HG03095 (cell line): Measurements from ENCODE around the gene COL5A1.

Experiments
- ATAC-seq: cut with Tn5 transposase; IDR thresholded peaks from one replicate; pipeline ENCODE4 v1.9.1; 2021; ENCODE audit warnings: moderate library complexity; ENCODE audit not compliant: unreplicated experiment

The COL5A1 gene

DNA sequence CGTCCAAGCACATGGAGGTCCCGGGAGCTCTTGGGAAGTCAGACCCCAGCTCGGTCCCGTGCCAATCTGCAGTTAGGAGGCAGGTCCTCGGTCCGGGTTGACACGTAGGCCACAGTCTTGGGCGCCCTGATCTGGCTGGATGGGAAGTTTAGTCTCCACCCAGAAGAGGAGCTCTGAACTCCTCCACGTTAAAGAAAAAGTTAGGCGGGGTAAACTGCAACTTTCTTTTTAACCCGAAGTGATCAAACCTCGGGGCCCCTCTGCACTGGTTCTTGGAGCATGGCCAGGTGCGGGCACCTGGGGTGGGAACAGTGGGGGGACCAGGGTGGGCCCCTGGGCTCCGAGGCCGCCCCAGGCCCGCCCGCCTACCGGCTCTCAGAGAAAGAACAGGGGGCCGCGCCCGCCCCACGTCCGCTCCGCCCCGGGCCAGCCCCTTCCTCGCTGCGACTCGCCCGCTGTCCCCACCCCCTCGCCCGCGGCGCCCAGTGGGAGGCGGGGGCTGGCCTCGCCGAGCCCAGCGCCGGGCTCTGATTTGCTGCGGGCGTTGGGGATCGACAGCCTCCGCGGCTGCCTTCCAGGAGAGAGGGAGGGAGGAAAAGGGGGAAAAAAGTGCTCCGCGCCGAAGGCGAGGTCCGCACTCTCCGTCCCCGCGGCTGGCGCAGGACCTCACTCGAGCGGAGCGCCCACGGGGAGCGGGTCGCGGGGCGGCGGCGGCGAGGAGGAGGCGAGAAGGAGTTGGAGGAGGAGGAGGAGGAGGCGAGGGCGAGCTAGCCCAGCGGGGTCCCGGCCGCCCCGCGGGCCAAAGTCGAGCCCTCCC, at the start of gene COL5A1:
Gene COL5A1 (plus strand): TSS at position 631 of the 817 bp plus-strand sequence. CDS start 385 bp downstream, outside the sequence.
- no peak for ATAC-seq

DNA sequence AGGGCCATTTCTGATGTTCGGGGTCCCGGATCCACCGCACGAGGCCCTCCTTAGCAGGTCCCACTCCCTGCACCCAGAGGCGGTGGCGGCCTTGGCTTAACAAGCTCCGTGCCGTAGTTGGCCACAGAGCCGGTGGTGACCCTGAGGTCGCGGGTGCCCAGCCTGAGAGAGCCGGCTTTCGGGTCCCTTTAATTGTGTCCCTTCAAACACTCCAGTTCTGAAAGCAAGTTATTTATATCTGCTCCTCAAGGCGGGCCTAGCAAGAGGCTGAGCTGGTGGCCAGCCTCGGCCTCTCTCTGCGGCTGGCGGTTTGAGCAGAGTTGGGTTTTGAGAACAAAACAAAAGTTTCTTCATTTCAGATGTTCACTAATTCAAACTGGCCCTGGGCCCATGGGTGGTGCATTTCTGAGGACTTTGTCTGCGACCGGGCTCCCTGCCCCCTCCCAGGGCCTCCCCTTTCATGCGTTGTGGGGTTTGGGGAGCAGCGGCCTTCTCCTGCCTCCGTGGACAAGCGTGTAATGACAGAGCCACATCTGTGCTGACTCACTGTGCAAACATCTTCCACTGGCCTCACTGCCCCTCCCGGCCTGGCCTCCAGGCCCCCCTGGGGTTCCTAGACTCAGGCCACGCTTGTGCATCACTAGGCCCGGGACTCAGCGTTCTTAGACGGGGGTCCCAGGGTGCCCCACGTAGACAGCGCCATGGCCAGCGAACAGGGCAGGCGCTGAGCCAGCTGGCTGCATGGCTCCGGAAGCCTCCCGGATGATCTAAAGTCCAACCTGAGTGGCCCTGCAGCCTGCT, 49.4 kb upstream of the COL5A1 start:
- no peak for ATAC-seq

DNA sequence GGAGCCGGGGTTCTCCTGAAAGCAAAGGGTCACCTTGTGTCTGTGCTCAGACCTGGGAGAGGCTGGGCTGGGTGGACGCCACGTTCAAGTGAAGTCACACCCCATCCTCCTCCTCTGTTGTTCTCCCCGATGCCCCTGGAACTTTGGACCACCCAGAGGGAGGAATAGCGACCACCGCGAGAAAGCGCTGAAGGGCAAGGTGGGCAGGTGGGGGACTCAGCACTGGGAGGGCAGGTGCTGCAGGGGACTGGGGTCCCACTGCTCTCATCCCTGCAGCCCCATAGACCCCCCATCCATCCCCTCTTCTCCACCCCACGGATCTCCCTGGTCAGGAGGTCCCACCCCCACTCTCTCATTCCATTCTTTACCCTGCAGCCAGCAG, 48.8 kb upstream of the COL5A1 start:
- ATAC-seq, result no peak

DNA sequence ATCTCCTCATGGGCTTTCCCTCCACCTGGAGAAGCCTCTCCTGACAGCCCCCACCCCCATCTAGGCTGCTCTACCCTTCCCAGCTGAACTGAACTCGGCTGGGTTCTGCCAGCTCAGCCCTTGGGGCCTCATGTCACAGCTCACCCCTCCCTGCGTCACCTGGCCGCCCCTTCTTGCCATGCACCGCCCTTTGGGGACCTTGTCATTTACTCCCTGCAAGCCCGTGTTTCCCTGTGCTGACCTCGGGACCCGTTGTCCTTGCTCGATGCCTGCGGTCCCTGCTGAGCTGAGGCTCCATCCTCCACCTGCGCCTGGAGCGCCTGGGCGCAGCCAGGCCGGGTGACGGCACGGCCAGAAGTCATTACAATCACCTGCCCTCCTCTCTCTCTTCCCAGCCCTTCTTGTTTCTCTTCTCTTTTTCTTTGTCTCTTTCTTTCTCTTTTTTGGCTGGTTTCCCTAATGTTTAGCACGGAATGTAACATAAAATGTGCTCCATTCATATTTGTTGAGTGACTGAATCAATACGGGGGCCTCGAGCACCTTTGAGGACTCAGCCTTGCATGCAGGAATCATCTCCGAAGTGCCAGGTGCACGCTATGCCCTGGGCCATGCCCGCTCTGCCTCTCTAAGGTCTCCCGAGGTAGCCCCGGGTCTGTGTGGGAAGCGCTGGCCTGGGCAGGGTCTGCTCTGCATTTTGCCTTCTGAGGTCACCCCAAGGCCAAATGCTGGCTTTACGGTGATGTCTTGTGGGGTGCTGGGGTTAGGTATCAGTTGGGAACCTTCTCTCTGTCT, 48.1 kb upstream of the COL5A1 start:
- no peak for ATAC-seq

DNA sequence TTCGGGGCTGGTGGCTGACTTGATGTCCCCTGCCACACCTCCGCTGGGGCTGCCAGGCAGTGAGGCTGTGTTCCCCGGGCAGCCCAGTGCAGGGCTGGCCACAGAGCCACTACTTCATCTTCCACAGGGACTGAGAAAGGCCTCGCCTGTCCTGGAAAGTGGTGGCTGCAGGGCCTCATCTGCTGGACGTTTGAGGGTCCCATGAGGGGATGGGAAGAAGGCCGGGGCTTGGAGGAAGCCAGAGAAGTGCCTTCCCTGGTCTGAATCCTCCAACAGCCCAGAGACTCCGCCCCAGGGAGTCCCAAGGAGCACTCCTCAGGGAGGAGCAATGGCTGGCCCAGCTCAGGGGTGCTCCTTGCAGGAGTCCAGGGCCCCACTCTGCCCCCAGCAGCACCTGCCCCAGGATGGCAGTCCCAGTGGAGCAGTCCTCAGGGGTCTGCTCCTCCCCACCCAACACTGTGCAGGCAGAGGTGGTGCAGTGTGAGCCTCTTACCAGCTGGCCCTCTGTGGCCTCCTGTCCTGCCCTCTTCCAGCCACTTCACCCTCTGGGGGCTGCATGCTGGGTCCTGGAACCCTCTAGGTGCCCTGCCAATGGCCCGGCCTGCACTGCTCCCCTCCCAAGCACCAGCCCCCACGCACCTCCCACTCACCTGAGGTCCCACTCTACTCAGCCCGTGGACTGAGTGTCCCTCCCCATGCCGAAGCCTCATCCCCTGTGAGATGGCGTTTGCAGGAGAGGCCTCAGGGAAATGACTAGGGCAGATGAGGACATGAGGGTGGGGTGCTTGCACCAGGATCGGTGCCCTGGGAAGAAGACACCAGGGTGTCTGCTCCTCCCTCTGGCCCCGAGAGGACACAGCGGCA, 47.3 kb upstream of the COL5A1 start:
- no peak for ATAC-seq

GRCh38 chr9:134595014-134595413, 46.6 kb upstream of the COL5A1 start:
- ATAC-seq, result no peak

DNA sequence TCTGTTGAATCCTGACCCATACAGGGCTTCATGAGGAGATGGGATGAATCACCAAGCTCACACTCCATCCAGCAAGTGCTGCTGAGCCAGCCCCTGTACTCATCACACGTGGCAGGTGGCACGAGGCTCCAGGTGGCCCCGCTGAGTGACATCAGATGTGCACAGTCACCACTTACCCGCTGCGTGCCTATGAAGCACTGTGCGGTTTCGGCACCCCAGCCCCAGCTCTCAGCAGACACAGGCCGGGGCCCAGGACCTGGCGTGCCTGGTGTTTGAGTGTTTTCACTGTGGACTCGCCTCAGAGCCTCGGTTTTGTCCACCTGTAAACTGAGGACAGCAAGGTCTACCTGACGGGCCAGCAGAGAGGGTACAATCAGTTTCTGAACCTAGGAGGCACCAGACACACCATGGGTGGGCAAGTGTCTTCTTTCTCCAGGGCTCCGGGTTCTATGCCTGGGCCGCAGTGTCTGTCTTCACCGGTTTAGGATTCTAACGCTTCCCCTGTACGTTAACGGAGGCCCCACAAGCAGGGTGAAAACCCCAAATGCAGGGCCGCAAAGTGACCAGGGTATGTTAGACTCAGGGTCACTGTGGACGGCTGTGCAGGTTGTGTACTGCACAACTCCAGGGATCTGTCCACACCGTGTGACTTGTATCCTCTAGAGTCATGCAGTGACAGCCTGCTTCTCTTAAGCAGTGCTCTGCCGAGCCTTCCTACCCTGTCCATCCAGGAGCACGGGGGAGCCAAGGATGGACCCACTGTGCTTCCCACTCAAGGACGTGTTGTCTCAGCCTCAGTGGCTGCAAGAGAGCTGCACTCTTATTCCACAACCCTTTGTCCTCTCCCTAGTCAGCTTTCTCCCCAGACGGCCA, 44.3 kb upstream of the COL5A1 start:
- ATAC-seq, result no peak

DNA sequence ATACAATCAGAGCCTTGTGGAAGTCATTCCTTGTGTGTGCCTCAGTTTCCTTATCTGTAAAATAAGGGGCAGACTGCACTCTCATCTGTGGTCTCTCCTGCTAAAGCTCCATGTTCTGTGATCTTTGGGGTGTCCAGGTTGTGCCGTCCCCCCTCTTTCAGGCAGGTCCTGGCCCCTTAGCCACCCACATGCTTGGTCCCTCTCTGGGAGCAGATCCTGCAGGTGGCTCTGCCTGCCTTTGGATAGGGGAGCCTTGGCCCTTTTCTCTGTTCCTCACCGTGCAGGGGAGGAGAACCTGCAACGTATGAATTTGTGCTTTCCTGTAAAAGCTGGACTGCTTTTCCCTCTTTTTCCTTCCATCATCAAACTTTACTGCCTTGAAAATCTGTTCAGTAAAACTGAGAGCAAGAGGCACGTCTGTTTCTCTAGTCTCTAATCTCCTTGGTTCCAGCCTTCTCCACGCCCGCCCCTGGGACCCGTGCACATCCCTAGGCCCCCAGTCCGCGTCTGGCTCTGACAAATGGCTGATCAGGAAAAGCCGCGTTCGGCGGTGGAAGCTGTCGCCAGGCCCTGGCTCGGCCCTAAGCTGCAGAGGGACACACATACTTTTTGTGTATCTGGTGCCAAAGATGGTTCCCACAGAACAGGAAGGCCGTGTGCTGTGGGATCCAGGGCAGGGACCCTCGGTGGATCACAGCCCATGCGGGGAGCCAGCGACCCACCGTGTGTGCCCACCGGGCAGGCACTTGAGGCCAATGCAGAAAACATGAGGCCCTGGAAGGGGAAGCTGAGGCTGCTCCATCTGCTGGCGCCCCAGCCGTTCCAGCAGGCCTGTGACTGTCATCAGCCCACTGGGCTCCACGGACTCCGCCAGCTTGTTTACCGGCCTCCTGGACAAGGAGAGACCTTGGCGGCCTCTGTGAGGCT, 43.4 kb upstream of the COL5A1 start:
- ATAC-seq, result no peak

- no peak for ATAC-seq
Measured at GRCh38 chr9:134598884-134599245, 42.7 kb upstream of the COL5A1 start.

- no peak for ATAC-seq
Measured at GRCh38 chr9:134600371-134600770, 41.2 kb upstream of the COL5A1 start.

DNA sequence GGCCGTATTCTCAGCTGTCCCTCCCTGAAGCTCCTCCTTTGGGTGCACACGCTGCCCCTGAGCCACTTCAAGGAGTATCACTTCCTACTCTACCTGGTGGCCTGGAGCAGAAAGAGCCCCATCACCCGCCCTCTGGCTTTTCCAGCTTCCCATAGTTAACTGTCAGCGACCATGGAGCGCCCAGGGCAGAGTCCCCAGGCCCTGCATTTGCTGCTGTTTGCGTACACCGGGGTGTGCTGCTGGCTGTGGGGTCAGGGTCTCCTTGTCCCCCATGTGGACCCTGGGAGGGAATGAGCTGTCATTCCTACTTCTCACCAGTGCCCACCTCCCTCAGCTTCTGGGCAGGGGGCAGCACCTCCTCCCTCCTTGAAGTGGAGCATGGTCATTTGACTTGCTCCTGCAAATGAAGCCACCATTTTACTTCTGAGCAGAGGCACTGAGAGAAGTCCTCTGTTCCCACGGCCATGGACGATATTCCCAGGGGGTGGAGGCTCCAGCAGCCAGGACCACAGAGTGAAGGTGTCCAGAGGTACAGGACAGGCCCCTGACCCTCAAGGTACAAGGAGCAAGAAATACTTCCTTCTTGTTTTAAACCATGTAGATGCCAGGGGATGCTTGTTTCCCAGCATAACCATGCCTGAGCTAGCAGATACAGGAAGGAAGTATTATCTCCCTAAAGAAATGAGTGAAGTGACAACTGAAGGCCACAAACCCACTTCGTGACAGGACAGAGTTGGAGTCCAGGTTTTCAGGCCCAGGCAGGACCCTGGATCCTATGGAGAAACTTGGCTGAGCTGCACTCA, 40.6 kb upstream of the COL5A1 start:
- ATAC-seq, result no peak

DNA sequence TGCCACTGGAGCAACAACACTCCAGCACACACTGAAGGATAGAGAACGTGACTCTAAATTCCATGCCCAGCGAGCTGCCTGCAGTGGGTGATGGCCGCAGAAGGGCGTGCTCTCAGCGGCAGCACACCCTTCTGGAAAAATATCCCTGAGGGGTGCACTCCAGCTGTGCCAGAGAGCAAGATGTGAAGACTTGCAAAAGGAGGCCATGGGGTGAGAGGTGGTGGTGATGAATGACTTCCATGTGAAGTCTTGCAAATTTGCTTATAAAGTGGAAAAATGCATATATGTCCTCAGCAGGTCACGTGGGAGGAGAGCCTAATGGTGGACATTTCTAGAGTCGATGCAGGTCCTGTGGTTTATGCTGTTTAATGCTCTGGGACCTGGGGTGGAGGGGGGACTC, 39.8 kb upstream of the COL5A1 start:
- ATAC-seq, result no peak

DNA sequence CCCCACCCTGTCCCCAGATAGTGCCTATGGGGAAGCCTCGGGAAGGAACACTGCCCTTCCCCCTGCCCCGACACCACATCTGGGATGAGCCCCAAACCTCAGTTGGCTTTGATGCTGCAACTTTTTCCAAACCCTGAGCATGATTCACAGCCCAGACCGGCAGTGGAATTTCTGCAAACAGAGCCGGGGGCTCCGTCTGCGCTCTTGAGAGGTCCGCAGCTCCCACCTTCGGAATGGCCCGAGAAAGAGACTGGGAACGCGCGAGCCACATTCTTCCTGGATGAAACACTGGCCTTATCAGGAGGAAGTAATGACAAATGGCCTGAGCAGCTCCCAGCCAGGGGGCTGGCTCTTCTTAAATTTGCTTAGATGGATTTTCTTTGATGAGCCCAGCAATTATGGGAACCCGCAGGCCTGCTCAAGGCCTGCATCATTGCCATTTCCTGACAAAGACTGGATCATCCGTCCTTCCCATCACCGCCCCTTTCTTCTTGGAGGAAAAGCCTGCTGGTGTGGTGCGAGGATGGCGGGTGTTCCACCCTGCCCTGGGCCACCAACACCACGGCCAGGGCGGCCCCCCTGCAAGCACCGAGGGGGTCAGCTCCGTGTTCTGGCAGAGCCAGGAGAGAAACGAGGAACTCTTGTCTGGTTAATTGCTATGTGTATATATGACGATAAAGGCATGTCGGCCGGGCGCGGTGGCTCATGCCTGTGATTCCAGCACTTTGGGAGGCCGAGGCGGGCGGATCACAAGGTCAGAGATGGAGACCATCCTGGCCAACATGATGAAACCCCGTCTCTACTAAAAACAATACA, 38.8 kb upstream of the COL5A1 start:
- ATAC-seq, result no peak

DNA sequence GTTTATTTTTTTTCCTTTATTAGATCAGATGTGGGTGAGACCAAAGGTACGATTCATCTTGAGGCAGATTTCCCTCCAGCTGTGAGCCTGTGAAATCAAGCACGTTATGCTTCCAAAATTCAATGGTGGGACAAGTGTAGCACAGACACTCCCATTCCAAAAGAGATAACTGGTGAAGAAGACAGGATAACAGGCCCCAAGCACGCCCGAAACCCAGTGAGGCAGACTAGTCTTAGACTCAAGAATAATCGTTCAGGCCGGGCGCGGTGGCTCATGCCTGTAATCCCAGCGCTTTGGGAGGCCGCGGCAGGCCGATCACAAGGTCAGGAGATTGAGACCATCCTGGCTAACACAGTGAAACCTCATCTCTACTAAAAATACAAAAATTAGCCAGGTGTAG, 36.8 kb upstream of the COL5A1 start:
- no peak for ATAC-seq

DNA sequence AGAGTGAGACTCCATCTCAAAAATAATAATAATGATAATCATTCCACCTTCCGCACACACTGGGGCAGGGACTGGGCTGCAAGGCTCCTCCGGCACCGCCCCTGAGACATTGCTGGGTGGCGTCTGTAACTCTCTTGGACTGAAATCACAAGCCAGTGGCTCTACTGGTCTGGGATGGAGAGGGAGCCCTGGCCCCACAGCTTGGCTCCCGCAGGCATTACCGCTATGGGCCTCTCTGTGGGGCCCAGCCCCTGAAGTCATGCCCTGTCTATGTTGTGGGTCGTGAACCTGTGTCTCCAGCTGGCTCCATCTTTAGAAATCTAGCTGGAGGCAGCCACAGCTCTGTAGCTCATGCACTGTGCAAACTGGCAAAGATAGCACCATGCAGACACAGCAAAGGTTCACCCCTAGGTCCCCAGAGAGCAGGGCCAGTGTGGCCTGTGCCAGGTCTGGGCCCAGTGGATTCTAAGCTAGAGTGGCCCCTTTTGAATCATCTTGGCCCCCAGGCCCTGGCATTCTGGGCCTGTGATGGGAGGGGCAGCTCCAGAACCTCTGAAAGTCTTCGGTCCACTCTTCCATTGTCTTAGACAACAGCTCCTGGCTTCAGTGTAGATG, 36.1 kb upstream of the COL5A1 start:
- no peak for ATAC-seq

DNA sequence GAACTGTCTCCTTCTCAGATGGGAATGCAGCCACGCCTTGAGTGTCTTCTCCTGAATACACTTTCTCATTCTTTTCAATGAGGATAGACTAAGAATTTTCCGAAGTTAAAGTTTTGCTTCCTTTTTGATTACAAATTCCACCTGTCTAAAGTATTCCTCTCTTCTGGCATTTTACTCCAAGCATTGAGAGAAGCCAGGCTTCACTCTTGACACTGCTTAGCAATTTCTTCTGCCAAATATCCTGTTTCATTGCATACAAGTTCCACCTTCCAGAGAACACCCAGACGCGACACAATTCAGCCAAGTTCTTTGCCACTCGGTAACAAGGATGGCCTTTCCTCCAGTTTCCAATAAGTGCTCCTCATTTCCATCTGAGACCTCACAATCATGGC, 35.6 kb upstream of the COL5A1 start:
- no peak for ATAC-seq
